ENCODE measurements around the gene SKAP2.

- no peak for TF ChIP-seq CTCF (conservative IDR thresholded peaks at IDR 0.05 in 1 of 2, IDR thresholded peaks at IDR 0.05 in 1 of 2; ENCODE audit: low read depth in 1 of 2, low read length in 2 of 2)
- no peak for TF ChIP-seq EZH2 (IDR thresholded peaks at IDR 0.05; ENCODE audit: low read length, missing control alignments)
Observed at GRCh38 chr7:26897928-26898327, 33.5 kb upstream of the SKAP2 start.

All from fibroblast of lung (primary cell).